Panc1 (cell line): ENCODE data around the gene IL22.
A peak's percentile ranks its signal among the peaks of the same experiment; 100 is the strongest.

Source experiments
- CTCF ChIP-seq: fragments of 450-650 bp; IDR thresholded peaks from 2 replicates; pipeline ENCODE4 v1.5.1; 2017; ENCODE audit warnings: mild to moderate bottlenecking
- REST ChIP-seq, 2 experiments: IDR thresholded peaks; 2 replicates each; pipeline ENCODE4 v1.6.1; 2011 to 2012; ENCODE audit warnings: low read depth in 2 of 2, control low read depth in 1 of 2, low read length in 1 of 2, mild to moderate bottlenecking in 1 of 2, moderate library complexity in 1 of 2; ENCODE audit not compliant: insufficient read depth in 1 of 2

GRCh38 chr12:68237078-68237477, 16.3 kb downstream of the IL22 start:
- peak; percentile 50 for TF ChIP-seq CTCF
- TF ChIP-seq REST (IDR thresholded peaks at IDR 0.05; ENCODE audit: insufficient read depth in 1 of 2, low read depth in 2 of 2, low read length in 1 of 2), result no peak
